Astrocyte (in vitro differentiated cells and primary cell): Measurements from ENCODE around the gene CADPS.

Source experiments
- EZH2 ChIP-seq: IDR thresholded peaks from 2 replicates; pipeline ENCODE4 v1.6.1; 2012; ENCODE audit warnings: mild to moderate bottlenecking, low read length, inconsistent platforms; ENCODE audit not compliant: insufficient read depth
- TF ChIP-seq, protein P1 (sequence below): IDR thresholded peaks from 2 replicates; pipeline ENCODE4 v1.5.1; 2011; ENCODE audit warnings: low read depth, mild to moderate bottlenecking, inconsistent platforms, low read length, moderate library complexity; ENCODE audit not compliant: insufficient read depth

DNA sequence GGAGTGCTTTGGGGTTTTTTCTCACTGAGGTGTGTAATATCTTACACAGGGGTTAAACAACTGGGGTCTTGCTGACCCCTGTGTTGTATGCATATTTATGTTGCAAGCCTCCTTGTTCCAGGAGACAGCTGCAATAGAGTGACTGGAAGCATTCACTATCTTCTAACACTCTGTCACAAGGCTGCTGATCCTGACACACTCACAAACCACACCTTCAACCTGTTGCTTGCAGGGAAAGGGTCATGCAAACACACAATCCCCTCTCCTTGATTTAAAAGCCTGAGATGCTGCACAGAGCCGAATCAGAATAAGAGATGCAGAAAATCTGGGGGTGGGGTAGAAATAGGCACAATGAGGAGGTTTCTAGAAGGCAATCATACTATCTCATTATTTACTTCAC lies 197.3 kb downstream of the CADPS start:
- TF ChIP-seq, protein P1, sequence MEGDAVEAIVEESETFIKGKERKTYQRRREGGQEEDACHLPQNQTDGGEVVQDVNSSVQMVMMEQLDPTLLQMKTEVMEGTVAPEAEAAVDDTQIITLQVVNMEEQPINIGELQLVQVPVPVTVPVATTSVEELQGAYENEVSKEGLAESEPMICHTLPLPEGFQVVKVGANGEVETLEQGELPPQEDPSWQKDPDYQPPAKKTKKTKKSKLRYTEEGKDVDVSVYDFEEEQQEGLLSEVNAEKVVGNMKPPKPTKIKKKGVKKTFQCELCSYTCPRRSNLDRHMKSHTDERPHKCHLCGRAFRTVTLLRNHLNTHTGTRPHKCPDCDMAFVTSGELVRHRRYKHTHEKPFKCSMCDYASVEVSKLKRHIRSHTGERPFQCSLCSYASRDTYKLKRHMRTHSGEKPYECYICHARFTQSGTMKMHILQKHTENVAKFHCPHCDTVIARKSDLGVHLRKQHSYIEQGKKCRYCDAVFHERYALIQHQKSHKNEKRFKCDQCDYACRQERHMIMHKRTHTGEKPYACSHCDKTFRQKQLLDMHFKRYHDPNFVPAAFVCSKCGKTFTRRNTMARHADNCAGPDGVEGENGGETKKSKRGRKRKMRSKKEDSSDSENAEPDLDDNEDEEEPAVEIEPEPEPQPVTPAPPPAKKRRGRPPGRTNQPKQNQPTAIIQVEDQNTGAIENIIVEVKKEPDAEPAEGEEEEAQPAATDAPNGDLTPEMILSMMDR: no peak
- TF ChIP-seq EZH2: no peak
